A549 (cell line): ENCODE measurements around the gene CEL.

ENCODE experiments used
- BHLHE40 ChIP-seq: IDR thresholded peaks from 2 replicates; pipeline ENCODE4 v1.6.1; 2012; ENCODE audit warnings: low read depth, low read length, inconsistent platforms
- CHD4 ChIP-seq: fragments of 200-600 bp; sonication (generic); IDR thresholded peaks from 2 replicates; pipeline ENCODE4 v1.6.1; 2016; ENCODE audit warnings: antibody characterized with exemption, mild to moderate bottlenecking, borderline replicate concordance
- EHMT2 ChIP-seq: fragments of 200-600 bp; sonication (generic); IDR thresholded peaks from 2 replicates; pipeline ENCODE4 v1.6.1; 2016; ENCODE audit warnings: antibody characterized with exemption, low read depth, mild to moderate bottlenecking, moderate library complexity
- ESRRA ChIP-seq: fragments of 150-350 bp; IDR thresholded peaks from 2 replicates; pipeline ENCODE4 v1.6.1; 2014; ENCODE audit warnings: mild to moderate bottlenecking, low read length, borderline replicate concordance
- HDAC2 ChIP-seq: fragments of 200-600 bp; sonication (generic); IDR thresholded peaks from 2 replicates; pipeline ENCODE4 v1.6.1; 2016
- KDM5A ChIP-seq: fragments of 200-600 bp; sonication (generic); IDR thresholded peaks from 2 replicates; pipeline ENCODE4 v1.6.1; 2016; ENCODE audit warnings: antibody characterized with exemption, mild to moderate bottlenecking
- MAX ChIP-seq: IDR thresholded peaks from 2 replicates; pipeline ENCODE4 v1.6.1; 2012
- MYC ChIP-seq: IDR thresholded peaks from 2 replicates; pipeline ENCODE4 v1.6.1; 2012; ENCODE audit warnings: mild to moderate bottlenecking, inconsistent platforms, low read length, improper control_type of control experiment, borderline replicate concordance
- NPAS2 ChIP-seq: fragments of 250-450 bp; sonication (Bioruptor Pico); IDR thresholded peaks from 2 replicates; pipeline ENCODE4 v1.8.0; 2022; ENCODE audit warnings: mild to moderate bottlenecking, moderate library complexity, borderline replicate concordance
- PBX3 ChIP-seq: IDR thresholded peaks from 2 replicates; pipeline ENCODE4 v1.6.1; 2012
- POLR2A ChIP-seq: IDR thresholded peaks from 2 replicates; pipeline ENCODE4 v1.6.1; 2012; ENCODE audit warnings: mild to moderate bottlenecking, low read length
- TF ChIP-seq, protein P1 (sequence below): fragments of >200 bp; sonication (Bioruptor Twin); formaldehyde crosslinking; IDR thresholded peaks from 3 replicates; pipeline ENCODE4 v1.5.1; 2016
- TF ChIP-seq, protein P2 (sequence below): fragments of 250-450 bp; sonication (Bioruptor Pico); IDR thresholded peaks from 2 replicates; pipeline ENCODE4 v1.5.0; 2021; ENCODE audit warnings: mild to moderate bottlenecking, moderate library complexity, borderline replicate concordance

DNA sequence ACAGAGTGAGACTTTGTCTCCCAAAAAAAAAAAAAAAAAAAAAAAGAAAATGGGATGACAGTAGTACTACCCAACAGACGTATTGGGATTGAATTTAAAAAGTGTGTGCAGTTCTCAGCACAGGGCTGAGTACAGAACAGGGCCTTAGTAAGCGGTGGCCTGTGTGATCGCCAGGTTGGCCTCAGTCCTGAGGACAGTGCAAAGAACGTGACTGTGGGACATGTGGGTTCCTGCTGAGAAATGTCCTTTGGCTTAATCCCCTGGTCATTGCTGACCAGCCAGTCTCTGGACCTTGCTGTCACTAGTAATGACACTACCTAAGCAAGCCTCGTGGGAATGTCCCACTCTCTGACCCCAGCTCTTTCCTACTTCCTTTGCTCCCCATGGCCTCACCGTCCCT is 17.7 kb upstream of the CEL start:
- TF ChIP-seq, protein P1, sequence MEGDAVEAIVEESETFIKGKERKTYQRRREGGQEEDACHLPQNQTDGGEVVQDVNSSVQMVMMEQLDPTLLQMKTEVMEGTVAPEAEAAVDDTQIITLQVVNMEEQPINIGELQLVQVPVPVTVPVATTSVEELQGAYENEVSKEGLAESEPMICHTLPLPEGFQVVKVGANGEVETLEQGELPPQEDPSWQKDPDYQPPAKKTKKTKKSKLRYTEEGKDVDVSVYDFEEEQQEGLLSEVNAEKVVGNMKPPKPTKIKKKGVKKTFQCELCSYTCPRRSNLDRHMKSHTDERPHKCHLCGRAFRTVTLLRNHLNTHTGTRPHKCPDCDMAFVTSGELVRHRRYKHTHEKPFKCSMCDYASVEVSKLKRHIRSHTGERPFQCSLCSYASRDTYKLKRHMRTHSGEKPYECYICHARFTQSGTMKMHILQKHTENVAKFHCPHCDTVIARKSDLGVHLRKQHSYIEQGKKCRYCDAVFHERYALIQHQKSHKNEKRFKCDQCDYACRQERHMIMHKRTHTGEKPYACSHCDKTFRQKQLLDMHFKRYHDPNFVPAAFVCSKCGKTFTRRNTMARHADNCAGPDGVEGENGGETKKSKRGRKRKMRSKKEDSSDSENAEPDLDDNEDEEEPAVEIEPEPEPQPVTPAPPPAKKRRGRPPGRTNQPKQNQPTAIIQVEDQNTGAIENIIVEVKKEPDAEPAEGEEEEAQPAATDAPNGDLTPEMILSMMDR = no peak
- TF ChIP-seq MYC (no peak), ESRRA (no peak), POLR2A (no peak), BHLHE40 (no peak), CHD4 (no peak), NPAS2 (CRISPR knock-in tag) (no peak), KDM5A (no peak), EHMT2 (no peak), HDAC2 (no peak), MAX (no peak), PBX3 (no peak)
- TF ChIP-seq, protein P2, sequence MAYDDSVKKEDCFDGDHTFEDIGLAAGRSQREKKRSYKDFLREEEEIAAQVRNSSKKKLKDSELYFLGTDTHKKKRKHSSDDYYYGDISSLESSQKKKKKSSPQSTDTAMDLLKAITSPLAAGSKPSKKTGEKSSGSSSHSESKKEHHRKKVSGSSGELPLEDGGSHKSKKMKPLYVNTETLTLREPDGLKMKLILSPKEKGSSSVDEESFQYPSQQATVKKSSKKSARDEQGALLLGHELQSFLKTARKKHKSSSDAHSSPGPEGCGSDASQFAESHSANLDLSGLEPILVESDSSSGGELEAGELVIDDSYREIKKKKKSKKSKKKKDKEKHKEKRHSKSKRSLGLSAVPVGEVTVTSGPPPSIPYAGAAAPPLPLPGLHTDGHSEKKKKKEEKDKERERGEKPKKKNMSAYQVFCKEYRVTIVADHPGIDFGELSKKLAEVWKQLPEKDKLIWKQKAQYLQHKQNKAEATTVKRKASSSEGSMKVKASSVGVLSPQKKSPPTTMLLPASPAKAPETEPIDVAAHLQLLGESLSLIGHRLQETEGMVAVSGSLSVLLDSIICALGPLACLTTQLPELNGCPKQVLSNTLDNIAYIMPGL (CRISPR knock-in tag) = no peak
